COLO668 (cell line): ENCODE data around the gene CXADR.

Source experiments
- DNase-seq: peaks from one replicate; lab custom pipeline; 2025; ENCODE audit not compliant: unreplicated experiment; lab: John Stamatoyannopoulos, UW

Gene CXADR

DNA sequence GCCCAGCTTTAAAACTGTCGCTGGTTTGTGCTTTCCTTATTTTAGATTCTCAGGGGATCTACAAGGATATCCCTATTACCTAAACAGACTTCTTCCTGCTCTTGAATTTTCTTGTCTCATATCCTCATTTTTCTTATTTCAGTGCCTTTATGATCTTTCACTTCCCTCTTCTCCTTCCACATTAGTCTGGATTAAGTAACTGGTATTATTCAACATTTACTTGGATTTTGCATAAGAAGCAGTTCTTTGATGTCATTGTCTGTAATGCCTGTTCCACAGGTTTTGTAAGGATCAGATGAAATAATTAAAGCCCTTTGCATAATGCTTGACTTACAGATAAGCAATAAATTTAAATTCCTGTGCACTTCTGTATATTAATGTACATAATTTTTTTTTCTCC lies 26.5 kb downstream of the CXADR start:
- no peak for DNase-seq

DNA sequence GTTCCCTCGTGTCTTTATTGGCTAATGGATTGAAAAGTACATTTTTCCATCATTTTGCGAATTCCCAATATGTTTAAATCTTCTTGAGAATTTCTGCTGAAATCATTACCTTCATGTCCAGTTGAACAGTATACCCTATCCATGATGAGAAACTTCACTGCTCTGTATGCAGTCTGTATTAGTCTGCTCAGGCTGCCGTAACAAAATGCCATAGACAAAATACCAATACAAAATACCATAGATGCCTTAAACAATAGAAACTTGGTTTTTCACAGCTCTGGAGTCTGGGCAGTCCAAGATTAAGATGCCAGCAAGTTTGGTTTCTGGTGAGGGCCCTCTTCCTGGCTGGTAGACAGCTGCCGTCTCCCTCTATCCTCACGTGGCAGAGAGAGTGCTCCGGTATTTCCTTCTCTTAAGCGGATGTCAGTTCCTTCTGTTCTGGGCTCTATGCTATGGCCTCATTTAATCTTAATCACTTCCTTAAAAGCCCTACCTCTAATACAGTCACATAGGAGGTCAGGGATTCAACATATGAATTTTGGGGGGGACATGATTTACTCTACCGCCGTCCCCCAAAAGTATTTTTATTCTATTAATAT lies 27.0 kb downstream of the CXADR start:
- no peak for DNase-seq

DNA sequence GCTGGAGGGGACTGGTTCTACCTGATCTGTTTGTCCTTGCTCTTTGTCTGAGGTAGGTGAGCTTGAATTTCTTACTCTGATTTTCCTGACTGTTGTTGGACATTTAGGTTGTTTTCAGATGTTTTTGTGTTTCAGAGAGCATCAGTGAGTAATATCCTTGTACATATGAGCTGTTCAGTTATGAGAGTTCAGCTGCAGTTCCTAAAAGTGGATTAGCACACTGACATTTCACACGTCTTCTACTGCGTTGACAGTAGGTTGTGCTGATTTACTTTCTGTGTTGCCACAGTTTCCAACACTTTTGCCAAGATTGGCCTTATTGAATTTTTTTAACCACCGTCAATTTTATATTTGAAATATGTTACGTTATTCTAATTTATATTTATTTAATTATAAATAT lies 27.7 kb downstream of the CXADR start:
- DNase-seq, result no peak

DNA sequence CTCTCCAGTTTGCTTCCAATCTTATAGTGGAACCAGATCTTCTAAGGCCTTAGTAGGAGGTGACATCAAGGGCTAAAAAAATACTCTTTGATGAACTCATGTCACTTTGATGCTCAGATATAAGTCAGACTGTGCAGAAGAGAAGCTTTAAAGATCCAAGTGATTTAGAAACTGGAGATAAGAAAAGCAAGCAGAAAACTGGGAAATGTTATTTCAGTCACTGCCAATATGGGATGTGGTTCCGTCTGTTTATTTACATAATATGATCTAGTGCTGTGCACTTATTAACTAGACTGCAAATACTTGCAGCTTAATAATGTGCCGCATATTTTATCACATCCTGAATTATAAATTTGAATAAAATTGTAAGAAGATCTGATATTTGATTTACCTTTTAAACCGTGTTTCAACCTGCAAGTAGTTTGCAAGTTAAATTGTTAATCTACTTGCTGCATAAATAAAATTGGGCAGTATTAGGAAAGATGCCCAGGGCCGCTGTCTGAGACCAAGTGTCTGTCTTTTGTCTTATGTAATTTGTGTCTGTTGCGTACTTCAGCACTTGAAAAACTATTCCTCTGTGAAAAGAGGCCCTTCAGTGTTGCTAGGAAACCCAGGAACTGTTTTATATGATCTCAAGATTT lies 29.6 kb downstream of the CXADR start:
- DNase-seq, result no peak

DNA sequence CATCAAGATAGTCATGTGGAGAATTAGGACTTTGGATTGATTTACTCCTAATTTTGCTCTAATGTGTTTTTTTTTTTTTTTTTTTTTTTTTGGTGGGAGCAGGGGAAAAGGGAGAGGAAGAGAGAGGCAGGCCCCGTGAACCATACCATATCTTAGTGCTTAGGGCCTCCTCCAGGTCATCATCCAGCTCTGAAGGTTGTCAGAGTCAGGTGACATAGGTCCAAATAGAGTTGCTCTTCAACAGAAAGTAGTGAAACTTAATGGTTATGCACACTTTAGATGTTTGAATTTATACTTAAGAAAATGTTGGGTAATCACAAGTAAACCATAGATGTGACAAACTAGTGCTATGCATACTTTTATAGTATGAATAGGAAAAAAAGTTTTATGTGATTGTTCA lies 32.2 kb downstream of the CXADR start:
- no peak for DNase-seq

DNA sequence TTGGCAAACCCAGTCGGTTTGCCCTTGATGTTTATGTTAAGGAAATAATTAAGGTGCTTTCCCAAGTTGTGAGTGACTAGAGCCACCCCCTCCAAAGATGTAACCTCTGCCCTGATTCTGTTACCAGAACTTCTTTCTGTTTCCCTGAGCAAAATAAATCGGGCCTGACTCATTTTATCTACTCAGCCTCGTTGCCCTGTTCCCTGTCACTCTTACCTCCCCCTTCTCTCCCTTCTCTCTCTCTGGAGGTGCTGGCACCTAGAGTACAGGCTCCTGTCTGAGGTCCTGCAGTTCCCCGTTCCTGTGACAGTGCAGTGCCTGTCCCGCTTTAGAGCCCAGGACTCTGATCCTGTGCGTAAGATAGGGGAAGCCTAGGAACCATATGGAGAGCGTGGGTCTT lies 35.4 kb downstream of the CXADR start:
- DNase-seq, result no peak

DNA sequence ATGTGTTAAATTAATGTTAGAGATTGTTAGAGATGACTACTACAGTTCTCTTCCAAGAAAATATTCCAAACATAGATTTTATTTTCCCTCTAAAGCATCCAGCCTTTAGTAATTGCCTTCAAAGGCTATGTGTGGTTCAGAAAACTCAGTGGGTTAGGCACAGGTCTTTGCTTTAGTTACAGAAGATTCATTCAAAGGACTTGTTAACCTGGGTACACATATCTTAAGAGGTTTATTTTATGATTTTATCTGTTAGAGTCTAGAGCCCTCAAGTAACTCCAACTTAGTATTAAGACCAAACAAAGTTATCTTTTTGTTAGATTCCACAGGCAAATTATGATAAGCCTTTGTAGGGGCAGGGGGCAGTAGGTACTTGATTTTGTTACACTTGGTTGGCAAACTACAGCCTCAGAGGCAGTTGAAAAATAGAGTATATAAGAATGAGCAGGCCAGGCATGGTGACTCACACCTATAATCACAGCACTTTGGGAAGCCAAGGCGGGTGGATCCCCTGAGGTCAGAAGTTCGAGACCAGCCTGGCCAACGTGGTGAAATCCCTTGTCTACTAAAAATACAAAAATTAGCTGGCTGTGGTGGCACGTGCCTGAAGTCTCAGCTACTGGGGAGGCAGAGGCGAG lies 37.9 kb downstream of the CXADR start:
- DNase-seq, result no peak

DNA sequence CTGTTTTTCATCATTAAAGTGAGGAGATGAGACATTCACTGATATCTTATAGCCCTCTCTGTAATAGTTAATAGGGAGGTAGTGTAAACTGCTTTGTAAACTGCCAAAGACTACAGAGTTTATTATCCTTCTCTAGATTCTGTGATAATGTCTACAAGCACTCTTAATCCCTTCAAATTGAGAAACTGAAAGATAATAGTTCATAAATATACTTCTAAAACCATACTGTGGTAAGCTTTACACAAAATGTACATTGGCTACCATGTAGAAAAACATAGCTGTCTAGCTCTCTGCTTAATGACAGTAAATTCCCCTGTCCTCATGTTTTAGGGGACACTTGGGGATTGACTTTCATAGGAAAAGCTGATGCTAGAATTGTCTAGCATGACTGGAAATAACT lies 39.6 kb downstream of the CXADR start:
- no peak for DNase-seq

DNA sequence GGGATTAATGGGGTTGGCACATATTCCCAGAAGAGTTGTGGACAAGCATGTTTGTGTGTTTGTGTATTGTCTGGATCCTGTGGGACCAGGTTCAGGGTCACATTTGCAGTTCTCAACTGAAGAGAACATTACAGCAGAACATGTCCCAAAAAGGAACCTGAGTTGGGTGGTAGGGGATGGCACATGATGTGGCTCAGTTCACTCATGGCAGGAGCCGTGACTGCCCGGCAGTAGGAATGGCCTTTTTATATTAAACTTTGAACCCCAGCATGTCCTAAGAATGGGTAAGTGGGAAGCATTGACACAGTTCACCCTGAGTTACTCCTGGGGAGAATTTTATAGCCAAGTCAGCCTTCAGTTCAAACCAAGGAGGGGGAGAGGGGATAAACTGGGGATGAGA lies 41.3 kb downstream of the CXADR start:
- DNase-seq, result no peak

DNA sequence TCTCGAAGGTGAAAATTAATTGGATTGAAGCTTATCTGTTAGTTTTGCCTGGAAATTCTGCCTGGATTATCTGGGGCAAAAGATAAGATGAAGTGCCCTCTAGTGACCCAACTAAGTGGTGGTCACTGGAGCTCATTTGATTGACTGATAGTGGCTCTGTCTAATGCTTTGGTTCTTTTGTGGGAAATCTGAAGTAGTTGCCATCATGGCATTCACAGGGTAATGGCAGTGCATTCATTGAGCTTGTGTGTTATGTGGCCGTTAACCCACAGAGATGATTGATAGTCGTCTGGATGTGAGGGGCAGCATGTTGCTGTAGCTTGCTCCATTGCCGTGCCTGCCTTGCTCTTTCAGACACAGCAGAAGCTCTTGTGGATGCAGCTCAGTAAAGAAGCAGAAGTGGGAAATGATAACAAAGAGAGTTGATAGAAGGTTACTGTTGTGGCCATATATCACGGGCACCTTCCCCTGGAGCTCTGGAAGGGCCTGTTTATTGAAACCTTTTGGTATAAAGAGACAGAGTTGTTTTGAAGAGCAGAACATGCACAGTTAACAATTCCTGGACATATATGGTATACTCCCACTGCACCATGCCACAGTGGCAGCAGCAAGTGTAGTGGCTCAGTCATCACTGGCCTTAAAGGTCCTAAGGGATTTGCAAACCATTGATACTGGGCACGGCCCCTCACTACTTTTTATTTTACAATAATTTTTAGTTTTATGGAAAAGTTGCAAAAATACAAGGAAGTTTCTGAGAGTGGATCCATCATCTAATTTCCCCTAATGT lies 42.0 kb downstream of the CXADR start:
- no peak for DNase-seq

DNA sequence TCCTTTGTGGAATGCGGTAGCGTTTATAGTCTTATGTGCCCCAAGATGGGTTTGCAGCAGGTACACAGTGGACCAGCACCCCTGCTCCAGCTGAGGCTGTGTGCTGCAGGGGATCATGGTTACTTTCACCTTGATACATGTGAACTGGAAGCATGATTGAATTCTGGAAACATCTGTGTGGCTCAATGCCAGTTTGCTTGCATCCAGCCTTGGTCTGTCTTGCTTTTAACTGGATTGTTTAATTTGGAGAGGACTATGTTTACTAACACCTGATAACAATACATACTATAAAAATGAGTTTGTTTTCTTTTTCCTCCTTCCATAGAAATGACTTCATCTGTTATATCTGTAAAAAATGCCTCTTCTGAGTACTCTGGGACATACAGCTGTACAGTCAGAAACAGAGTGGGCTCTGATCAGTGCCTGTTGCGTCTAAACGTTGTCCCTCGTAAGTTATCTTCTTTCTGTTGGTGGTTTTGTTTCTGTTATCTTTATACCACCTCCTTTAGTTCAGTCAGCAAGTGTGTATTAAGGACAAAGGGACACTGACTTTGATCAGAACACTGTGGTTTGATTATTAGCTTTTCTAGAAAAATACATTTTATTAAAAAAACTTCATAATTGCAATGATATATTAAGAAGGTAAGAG lies 47.7 kb downstream of the CXADR start:
- no peak for DNase-seq

DNA sequence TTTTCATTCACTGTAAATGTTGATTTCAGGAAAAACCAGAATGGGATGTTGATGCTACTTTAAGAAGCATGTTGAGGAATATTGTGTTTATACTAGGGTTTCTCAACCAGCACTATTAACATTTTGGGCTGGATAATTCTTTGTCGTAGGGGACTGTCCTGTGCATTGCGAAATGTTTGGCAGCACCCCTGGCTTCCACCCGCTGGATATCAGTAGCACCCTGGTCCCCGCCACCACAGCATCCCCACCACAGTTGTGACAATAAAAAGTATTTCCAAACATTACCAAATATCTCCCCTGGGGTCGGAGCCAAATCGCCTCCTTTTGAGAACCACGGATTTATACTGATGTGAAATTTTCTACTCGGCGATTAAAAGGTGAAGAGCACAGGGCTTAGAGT lies 57.9 kb downstream of the CXADR start:
- no peak for DNase-seq

DNA sequence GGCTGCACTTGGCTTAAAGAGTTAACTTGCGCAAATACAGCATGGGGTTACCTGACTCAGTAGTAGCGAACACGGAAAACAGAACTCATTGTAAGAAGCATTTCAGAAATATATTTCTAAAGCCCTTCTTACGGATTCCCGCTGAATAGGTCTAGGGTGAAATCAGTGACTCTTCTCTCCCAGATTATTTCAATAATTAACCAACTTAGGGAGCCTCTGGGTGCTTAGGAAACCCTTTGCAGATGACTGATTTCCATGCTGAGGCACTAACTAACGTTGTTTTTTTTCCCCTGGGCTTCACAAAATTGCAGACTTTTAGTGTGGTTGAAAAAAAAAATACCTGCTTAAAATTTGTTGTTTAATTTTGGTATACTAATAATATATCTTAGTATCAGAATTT lies 59.6 kb downstream of the CXADR start:
- DNase-seq, result no peak

DNA sequence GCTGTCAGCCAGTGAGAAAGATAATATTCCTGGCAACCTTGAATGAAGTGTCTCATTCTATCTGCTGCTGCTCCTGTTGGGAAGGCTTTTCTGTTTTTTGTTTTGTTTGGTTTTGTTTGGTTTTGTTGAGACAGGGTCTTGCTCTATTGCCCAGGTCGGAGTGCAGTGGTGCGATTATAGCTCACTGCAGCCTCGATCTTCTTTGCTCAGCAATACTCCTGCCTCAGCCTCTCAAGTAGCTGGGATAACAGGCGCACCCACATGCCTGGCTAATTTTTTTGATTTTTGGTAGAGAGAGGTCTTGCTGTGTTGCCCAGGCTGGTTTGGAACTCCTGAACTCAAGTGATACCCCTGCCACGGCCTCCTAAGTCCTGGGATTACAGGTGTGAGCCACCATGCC lies 62.2 kb downstream of the CXADR start:
- no peak for DNase-seq

DNA sequence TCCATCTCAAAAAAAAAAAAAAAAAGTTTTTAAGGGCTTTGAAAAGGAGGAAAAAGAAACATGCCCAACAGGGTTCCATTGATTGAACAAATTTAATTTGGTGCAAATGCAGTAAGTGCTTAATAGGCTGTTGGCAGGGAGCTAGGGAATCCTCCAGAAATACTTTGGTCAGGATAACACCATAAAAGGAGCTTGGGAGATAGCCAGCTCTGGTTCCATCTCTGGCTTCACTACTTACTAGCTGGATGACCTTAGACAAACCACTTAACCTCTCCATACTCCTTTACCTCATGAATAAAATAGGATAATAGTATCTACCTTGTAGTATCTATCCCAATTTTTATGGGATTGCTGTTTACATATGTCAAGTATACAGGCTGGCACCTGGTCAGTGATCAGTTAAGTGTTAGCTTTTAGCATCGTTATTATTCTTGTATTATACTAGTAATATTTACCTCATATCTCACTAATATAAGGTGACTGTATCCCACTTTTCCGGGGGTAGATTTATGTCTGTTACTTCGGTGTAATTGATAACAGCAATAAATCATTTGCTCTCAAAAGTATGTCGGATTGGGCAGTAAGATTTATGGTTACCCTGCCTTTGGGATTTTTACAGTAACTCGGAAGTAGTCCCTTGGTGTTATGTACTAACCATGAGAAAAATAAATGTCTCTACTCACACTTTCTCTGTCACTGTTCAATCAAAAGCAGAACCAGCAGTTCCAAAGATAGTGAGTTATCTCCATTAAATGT lies 63.4 kb downstream of the CXADR start:
- DNase-seq, result no peak

DNA sequence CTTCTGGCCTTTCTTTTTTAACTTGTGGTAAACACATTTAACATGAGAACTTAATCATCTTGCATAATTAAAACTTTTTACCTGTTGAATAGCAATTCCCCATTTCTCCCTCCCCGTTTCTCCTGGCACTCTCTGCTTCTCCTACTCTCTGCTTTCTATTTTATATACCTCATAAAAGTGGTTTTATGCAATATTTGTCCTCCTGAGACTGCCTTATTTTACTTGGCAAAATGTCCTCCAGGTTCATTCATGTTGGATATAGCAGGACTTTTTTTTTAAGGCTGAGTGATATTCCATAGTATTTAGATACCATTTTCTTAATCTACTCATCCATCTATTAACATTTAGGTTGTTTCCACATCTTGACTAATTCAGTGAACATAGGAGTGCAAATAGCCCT lies 64.9 kb downstream of the CXADR start:
- no peak for DNase-seq

DNA sequence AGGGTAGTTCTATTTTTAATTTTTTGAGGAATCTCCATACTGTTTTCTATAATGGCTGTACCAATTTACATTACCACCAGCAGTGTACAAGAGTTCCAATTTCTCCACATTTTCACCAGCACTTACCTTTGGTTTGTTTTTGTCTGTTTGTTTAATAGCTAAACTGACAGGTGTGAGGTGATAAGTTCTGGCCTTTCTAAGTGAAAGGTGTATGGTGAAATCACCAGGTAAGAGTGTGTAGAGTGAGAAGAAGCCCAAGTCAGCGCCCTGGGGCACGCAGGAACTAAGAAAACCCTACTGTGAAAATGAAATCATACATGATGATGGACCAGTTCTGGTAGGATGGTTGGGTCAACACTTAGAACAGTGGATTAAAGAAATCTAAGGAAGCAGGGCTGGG lies 65.3 kb downstream of the CXADR start:
- no peak for DNase-seq

DNA sequence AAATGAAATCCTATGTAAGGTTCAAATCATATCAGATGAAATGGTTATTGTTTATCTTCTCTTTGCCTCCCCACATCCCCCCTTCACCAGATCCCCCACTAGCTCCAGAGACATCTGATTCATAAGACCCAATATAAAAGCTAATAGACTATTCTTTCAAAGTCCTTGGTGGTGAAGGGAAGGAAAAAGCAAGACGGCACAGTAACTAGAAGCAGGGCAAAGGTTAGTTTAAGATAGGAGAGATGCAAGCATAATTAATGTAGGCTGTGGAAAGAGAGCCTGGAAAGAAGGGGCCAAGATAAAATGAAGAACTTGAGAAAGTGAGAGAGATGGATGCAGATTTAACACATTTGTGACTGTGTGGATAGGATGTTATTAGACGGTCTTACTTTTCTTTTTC lies 66.0 kb downstream of the CXADR start:
- no peak for DNase-seq

DNA sequence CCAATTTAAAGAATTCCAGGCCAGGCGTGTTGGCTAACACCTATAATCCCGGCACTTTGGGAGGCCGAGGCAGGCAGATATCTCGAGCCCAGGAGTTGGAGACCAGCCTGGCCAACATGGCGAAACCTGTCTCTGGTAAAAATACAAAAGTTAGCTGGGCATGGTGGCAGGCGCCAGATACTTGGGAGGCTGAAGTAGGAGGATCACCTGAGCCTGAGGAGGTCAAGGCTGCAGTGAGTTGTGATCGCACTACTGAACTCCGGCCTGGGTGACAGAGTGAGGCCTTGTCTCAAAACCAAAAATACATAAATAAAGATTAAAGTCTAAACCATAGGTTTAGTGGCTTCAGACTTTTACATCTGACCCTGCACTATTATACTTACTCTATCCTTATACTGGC lies 67.5 kb downstream of the CXADR start:
- DNase-seq, result no peak

DNA sequence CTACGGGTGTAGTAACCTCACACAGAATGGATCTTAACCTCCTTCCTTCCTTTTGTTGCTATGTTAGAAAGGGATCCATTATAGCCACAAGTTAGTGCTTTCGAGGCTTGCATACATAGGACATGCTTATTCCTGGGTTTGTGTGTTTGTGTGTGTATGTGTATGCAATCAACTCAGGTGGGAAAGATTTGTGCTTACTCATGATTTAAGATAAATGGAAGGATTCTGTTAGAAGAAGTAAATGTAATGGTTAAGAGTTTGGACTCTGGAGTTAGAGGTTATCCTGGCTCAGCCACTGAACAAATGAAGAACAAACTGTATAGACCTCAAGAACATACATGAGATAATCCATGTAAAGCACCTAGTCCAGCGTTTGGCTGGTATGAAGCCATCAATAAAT lies 71.1 kb downstream of the CXADR start:
- DNase-seq, result no peak
